GM21717 (cell line): ENCODE results near the gene TYMS.

Experiments used
- ATAC-seq: cut with Tn5 transposase; IDR thresholded peaks from one replicate; pipeline ENCODE4 v1.9.1; 2021; ENCODE audit warnings: mild to moderate bottlenecking, moderate library complexity; ENCODE audit not compliant: unreplicated experiment

TYMS gene

DNA sequence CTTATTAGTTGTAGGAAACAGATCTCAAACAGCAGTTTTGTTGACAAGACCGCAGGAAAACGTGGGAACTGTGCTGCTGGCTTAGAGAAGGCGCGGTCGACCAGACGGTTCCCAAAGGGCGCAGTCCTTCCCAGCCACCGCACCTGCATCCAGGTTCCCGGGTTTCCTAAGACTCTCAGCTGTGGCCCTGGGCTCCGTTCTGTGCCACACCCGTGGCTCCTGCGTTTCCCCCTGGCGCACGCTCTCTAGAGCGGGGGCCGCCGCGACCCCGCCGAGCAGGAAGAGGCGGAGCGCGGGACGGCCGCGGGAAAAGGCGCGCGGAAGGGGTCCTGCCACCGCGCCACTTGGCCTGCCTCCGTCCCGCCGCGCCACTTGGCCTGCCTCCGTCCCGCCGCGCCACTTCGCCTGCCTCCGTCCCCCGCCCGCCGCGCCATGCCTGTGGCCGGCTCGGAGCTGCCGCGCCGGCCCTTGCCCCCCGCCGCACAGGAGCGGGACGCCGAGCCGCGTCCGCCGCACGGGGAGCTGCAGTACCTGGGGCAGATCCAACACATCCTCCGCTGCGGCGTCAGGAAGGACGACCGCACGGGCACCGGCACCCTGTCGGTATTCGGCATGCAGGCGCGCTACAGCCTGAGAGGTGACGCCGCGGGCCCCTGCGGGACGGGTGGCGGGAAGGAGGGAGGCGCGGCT, at the start of gene TYMS:
TYMS (plus strand) TSS at position 343 of the 690 bp plus-strand sequence; CDS start at position 433, 90 bp downstream.
- peak; percentile 43 for ATAC-seq

DNA sequence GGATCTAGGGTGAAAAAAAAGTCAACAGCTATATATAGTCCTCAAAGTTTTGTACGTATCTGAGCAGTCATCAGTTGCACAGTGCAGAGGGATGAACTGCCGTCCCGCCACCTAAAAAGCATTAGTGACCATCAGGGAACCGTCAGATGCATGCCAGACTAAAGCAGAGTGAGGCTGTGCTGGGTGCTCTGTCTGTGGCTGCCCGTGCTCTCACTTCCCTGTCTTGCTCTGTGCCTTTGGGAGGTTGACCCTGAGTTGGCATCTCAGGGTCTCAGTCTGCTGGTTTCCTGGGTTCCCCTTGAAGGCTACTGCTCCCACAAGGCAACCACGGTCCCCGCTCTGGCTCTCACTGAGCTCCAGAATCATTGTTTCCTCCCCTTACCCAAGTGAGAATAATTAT, 49.5 kb upstream of the TYMS start:
- no peak for ATAC-seq

DNA sequence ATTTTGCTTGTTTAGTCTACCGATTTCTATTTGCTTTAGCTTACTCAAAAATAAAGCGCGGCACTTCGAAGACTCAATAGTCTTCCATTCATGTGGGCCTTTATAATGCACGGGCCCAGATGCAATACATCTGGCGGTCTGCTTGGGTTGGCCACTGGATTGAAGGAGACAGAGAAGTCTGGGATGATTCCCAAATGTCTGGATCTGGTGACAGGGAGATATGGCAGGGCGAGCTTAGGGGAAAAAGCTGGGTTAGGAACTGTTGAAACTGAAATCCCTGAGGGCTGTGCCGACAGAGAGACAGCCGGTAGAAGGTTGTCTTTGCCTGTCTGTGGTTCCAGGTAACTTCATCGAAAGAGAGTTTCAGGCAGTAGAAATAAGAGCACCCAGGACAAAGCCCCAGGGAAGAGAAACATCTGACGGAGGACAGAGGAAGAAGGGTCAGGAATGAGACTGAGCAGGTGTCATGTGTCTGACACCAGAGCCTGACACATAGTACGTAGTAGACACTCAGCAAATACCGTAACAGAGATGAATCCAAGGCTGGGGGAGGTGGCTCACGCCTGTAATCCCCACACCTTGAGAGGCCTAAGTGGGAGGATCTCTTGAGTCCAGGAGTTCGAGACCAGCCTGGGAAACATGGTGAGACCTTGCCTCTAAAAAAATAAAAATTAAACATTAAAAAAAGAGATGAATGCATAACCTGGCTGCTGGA, 47.1 kb upstream of the TYMS start:
- no peak for ATAC-seq

DNA sequence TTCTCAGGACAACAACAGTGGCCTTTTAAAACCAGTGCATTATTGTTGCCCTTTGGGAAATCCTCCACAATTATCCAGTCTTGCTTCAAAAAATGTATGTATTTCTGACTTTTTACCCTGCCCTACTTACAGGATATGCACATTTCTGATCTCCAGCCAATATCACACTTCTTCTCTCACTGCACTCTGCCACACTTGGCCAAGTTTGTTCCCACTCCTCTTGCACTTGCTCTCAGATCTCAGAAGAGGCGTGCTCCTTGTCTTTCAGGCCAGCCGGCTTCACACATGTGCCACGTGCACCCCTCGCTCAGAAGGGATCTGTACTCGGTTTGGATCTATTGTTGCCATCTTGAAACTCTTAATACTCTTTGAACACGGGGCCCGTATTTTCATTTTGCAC, 45.3 kb upstream of the TYMS start:
- no peak for ATAC-seq

DNA sequence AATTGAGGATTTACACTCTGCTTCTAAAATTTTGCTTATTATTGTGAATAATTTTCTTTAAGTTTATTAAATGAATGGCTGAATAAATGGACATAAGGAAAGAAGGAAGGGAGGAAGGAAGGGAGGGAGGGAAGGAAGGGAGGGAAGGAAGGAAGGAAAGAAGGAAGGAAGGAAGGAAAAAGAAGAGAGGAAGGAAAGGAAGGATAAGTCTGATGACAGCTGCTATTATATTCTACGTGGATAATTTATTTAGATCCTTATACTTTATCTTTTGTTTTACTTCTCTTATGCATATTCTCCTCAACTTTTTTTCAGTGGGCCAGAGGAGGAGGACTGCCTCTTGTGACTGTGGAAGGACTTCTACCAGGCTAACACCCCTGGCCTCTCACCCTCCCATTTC, 43.3 kb upstream of the TYMS start:
- ATAC-seq: no peak

DNA sequence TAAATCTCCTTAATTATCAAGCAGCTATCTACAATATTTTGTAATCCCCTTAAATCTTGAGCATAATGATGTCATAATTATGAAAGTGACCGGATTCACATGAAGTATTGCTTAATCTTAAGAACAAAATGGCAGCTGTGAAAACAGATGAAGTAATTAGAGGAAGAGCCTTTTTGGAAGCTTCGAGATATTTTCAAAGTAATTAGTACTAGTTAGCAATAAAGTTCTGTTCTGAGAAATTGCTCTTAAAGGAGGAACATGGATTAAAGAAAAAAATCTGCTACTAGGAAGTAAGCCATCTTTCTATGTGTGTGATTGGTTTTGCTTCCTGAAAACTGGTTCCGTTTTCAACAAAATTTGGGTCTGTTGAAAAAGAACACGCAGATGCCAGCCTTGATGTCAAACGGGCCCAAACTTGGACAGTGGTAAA, 42.3 kb upstream of the TYMS start:
- ATAC-seq: no peak

DNA sequence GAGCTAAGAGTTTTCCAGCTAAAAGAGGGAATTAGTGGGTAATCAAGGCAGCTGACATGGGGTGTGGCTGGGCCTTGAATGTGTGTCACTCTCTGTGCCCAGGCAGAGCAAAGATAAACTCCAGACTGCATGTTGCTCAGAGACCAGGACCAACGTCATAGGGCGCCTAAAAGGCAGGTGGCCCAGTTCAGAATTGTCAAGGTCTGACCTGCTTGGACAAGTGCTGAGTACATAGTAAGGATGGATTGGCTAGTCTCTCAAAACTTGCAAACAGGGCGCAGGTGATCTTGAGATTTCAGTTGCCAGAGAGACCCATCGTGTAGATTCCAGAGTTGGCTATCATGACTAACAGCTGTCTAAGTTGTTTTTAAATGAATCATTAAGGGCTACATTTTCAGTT, 41.7 kb upstream of the TYMS start:
- ATAC-seq: no peak

DNA sequence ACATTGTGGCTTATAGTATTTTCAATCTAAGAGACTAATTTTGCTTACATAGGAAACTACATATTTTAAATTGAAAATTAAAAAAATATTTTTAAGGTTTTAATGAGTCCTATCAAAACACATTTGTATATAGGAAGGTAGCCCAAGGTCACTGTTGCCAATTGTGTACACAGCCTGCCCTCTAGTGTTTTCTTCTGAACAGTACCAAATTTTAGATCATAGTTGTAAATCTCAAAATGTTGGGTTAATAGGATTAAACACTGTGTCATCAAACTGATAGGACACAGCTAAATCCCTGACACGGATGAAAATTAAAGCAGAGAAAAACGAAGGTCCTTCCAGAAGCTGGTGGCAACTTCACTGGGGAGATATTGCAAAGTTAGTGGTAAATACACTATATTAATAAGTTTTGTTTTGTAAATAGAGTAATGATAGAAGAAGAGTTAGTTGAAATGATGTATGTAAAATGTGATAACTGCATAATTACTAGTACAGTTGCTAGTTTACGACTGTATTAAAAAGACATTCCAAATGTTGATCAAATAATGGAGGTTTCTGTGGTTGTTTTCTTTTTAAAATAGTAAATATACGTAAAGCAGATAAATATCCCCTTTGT, 41.0 kb upstream of the TYMS start:
- ATAC-seq: no peak

DNA sequence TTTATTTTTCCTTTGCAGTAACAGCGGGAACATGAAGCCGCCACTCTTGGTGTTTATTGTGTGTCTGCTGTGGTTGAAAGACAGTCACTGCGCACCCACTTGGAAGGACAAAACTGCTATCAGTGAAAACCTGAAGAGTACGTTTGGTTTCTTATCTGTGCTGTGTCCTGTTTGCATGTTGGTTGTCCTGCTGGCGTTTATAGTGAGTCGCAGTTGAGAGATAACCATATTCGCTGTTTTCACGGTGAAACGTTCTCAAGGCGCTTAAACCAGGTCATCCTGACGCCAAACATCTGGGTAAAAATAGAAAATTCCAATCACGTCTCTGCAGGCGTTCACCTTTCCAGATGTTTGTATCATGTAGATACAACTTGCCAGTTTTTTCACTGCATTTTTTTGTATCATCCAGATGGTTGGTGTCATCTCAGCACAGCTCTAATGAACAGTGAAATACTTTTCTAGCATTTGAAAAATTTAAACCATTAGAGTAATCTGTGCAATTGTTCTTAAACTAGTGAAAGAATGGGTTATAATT, 39.4 kb upstream of the TYMS start:
- ATAC-seq: no peak

DNA sequence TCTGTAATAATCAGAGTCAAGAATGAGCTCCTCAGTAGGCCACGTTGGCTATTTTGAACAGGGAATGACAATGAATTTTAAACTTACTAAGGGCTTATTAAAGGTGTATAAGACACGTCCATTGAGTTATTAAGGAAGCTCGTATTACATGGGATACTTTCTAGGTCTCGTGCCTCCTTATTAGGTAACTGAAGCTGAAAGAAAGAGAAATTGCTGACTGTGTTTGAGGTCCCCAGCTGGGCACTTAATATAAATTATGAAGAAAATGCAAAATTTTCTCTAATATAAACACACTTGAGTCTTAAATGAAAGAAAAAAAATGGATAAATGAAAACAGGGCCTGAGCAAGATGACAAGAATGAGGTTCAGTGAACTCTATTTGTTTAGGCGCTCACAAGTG, 38.8 kb upstream of the TYMS start:
- no peak for ATAC-seq

DNA sequence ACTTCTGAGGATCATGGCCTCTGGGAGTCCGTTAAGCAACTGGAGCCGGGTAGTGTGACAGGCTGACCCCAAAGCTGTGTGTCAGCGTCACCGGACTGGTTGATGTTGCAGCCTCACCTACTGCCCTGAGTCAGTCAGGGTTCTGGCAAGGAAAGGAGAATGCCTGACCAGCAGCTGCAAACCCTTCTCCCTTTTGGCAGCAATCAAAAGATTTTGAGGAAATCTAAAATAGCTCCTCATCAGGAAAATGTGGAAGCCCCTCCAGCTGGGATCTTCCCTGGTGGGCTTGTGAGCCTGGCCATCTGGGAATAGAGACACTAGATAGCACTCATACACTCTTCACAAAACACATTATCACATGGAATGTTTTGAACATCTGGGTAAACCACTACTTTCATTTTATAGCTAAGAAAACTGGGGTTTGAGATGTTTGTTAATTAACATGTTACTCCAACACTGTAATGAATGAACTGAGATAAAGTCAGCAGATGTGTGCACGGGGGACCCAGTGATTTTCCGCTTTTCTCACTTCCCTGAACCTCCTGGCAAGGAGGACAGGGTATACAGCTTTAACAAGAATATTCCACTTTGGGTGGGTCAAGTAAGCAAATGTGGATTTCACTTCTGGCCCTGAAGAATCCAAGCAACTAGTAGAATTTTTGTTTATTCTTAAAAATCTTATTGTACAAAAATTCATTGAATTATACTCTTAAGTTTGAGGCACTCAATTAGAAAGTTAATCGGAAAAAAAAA, 36.0 kb upstream of the TYMS start:
- ATAC-seq: no peak

DNA sequence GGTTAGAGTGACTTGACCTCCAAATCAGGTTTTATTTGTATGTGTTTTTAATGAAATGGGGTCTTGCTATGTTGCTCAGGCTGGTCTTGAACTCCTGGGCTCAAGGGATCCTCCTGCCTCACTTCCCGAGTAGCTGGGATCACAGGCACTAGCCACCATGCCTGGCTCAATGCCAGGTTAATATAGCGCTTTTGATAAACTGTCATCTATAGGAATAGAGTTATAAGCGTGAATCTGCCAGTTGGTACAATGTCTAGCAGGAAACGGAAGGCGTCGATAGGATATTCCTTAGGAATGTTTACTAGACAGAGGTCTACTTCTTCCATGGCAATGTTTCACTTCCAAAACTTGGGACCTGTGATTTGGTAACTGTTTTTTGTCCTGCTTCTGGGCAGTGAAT, 35.2 kb upstream of the TYMS start:
- no peak for ATAC-seq

DNA sequence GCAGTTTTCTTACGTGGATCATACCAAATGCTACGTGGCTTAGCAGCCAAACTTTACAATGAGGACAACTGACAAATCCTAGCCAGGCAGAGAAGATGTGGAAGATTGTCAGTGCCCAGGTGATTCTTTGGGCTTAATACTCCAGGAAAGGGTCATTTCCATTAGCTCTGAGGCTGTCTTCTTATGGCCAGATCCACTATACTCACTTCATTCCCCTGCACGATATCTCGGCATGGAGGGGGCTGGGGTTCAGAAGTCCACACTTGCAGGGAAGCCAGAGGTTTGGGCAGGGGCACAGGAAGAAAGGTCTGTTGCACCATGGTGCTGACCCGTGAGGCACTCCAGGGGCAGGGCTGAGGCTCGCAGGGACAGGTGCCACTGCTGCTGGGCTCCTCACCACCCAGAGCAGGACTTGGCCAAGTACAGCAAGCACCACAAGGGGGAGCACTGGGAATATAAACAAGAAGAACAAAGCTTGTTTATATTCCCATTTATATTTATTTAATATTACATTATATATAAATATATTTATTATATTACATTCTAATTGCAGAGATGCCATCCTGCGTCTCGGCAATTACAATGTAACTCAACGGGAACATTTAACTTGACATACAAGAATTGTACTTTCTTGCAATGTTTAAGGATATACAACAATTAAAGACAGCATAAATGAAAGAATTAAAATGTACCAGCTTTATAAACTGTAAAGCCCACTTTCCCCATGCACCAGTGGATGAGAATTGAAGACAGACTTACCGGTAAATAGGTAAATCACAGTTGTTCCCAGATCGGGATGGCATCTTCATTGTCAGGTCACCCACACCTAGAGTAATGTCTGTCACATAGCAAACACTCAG, 33.5 kb upstream of the TYMS start:
- no peak for ATAC-seq

DNA sequence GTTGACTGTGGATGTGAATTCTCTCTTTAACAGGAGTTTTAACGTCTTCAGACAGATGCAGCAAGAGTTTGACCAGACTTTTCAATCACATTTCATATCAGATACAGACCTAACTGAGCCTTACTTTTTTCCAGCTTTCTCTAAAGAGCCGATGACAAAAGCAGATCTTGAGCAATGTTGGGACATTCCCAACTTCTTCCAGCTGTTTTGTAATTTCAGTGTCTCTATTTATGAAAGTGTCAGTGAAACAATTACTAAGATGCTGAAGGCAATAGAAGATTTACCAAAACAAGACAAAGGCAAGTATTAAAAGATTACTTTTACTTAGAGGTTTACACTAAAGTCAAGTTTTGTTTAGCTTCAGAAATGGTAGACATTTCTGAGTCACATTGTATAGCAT, 30.2 kb upstream of the TYMS start:
- ATAC-seq: no peak

DNA sequence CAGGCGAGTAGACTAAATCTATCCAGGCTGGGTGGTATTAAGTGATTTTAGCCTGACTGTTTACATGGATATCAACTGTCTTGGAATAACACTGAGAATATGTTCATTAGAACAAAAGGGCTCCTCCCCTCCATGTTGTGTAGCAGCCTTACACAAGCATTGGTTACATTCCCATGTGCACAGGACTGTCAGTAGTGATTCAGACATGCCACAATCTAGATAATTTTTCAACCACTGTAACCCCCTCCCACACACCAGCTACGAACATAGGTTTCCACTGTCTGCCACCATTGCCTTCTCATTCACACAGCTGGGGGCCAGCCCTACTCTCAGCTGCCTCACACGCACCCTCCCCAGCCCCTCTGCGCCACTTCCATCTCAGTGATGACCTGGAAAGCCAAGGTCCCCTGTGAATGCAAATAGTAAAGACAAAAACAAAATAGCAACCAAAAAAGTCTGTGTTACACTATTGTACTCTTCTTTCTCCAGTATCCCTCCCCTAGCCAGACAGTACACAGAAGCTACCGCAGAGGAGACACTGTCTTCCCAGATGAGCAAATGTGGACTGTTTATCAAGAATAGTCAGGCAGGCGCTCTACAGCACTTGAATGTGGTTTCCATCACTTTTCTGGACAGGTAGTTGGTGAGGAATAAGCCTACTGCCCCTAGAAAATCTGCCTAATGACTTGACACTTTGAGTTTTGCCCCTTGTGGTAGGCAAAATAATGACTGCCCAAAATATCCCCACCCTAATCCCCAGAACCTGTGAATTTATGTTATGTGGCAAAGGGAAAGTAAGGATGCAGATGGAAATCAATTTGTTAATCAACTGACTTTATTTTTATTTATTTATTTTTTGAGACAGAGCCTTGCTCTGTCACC, 27.9 kb upstream of the TYMS start:
- ATAC-seq: no peak

DNA sequence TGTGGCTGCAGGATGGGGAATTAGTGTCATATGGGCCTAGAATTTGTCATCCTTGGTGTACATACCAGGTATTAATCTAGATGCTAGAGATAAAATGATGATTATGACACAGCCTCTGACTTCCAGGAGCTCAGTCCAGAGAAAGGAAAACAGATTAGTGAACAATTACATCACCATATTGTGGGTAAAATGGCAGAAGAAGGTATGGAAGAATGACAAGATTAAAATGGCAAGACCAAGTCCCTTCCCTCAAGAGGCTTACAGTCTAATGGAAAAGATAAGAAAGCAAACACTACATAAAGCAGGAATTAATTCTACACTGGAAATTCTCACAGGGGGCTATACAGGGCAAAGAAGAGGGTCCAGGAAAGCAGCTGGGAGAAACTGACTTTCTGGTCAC, 25.9 kb upstream of the TYMS start:
- ATAC-seq: no peak

DNA sequence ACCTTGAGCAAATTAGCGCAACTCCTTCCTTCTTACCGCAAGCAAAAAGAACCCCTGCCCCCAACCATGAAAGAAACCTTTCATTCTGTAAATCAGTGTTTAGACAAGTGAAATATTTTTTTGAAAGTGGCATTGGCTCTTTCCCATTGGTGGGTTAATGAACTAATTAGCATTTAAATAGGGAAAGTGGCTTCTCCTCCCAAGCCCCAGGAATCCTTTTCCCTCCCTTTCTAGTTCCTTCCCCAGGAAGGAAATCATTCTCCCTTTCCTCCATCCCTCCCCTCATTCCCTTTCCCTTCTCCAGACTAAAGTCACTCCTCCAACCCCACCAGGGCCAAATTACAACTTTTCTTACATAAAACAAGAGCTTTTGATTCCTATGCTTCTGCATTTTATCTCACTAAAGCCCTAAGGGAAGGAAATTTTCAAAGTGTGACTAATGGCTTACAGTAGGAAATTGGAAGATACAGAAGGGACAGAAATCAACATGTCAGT, 22.9 kb upstream of the TYMS start:
- ATAC-seq: no peak

DNA sequence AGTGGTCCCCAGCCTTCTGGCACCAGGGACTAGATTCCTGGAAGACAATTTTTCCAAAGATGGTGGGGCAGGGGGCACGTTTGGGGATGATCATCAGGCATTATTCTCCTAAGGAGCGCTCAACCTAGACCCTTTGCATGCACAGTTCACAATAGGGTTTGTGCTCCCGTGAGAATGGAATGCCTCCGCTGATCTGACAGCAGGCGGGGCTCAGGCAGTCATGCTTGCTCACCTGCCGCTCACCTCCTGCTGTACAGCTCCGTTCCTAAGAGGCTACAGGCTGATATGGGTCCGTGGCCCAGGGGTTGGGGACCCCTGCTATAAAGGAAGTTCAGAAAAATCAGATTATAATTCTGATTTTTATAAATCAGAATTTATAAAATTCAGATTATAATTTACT, 22.3 kb upstream of the TYMS start:
- no peak for ATAC-seq

DNA sequence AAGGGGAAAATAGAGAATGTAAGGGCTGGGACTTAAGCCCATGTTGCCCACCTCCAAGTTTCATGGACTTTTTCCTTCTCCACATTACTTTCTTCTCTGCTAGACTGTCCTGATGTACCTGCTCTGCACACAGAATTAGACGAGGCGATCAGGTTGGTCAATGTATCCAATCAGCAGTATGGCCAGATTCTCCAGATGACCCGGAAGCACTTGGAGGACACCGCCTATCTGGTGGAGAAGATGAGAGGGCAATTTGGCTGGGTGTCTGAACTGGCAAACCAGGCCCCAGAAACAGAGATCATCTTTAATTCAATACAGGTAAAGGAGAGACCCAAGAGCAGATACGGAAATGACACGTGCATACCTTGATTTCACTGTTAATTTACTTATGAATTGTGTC, 16.2 kb upstream of the TYMS start:
- no peak for ATAC-seq
